Colonic mucosa (tissue), 4 donors: Measurements from ENCODE around the gene PEX3. TPM values are rescaled to one million over a fixed set of nuclear protein-coding genes. Genes with fewer than 3 reads are reported as not detected.

Experiments used
- DNase-seq: peaks from one replicate; pipeline ENCODE4 v3.0.0-alpha.2; 2020
- H3K27ac ChIP-seq: fragments of 200-600 bp; one replicate; pipeline ENCODE4 v1.8.0; 2021
- H3K27me3 ChIP-seq: fragments of 200-600 bp; one replicate; pipeline ENCODE4 v1.8.0; 2021
- H3K36me3 ChIP-seq: fragments of 200-600 bp; one replicate; pipeline ENCODE4 v1.8.0; 2021
- H3K4me1 ChIP-seq: fragments of 200-600 bp; one replicate; pipeline ENCODE4 v1.8.0; 2021; ENCODE audit warnings: mild to moderate bottlenecking
- H3K4me3 ChIP-seq: fragments of 200-600 bp; one replicate; pipeline ENCODE4 v1.8.0; 2021
- H3K9ac ChIP-seq, 2 donors: one replicate each; pipeline ENCODE4 v1.7.0; 2013; ENCODE audit warnings: control low read depth in 2 of 2, low read depth in 2 of 2, low read length in 2 of 2
- H3K9me3 ChIP-seq: fragments of 200-600 bp; one replicate; pipeline ENCODE4 v1.8.0; 2021
- CTCF ChIP-seq: fragments of 200-600 bp; IDR thresholded peaks from one replicate; pipeline ENCODE4 v1.8.0; 2022; ENCODE audit warnings: antibody characterized with exemption, mild to moderate bottlenecking
- intact Hi-C: fragments of 100-400 bp; cut with DNase I; formaldehyde crosslinking; loops from one replicate; pipeline ENCODE4 v1.14.1; 2022
- total RNA-seq, 2 donors: library from RNA; stranded (reverse); fragmentation: NEBNext Ultra II Directional in 1 of 2; extraction: Animal tissue kit (Norgen Biotek cat#: 25700) in 1 of 2; gene quantifications; one replicate each; pipeline ENCODE4 v1.2.1, GENCODE V29; 2021
- donor health status: healthy.
- donor health status: DM: no; HTN: no; CAD: no.
- donor health status: DM: no; HTN: no; CAD: no.

PEX3 gene
- total RNA-seq, 2 donors from 2014 or later = 9.1 to 11.1 TPM

DNA sequence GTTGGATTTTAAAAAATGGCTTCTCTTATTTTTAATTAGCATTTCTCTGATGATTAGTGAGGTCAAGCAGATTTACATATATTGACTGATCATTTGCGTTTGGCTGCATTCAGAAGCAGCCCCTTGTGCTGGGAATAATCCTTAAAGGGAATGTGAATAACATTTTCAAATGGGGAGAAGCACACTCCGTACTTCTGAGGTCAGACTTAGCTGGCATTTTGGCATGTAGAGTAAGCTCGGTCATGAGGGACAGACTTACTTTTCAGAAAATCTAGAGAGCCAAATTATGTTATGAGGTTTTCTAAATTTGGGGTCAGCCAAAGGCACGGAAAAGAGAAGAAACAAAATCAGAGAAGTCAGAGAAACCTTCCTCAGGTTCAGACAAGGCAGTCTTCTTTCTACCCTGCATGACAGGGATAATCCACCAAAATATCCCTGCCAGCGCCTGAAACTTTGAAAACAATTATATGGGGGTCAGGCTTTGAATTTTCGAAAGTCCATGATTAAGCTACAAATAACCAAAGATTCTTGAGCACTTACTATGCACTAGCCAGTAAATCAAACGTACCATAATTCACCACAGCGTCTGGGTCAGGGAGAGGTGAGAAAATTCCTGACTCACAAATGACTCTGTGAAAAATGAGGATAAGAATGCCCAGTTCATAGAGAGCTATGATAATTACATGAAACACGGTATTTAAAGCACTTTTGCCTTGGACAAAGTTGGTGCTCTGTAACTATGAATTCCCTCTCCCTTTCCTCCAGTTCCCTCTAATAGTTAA lies 45.0 kb upstream of the PEX3 start:
- Histone ChIP-seq H3K9ac (no peak overlapping the region), H3K9me3 (no peaks in the 10 kb centered on the region), H3K27ac (no peak overlapping the region), H3K4me1 (no peaks in the 10 kb centered on the region), H3K4me3 (no peak overlapping the region), H3K27me3 (no peaks in the 10 kb centered on the region), H3K36me3 (no peaks in the 10 kb centered on the region)
- no peak for DNase-seq
- TF ChIP-seq CTCF = no peak
- intact Hi-C loops = no loop called here

- H3K36me3 ChIP-seq = no peaks in the 10 kb centered on the region
- DNase-seq = no peak
- H3K27me3 ChIP-seq = no peaks in the 10 kb centered on the region
- intact Hi-C loops = no loop called here
- TF ChIP-seq CTCF = no peak
- no peak overlapping the region for H3K27ac ChIP-seq
- no peak overlapping the region for H3K4me3 ChIP-seq
- no peaks in the 10 kb centered on the region for H3K9me3 ChIP-seq
- H3K4me1 ChIP-seq = no peaks in the 10 kb centered on the region
- no peak overlapping the region for H3K9ac ChIP-seq
Measured at GRCh38 chr6:143406673-143407072, 43.9 kb upstream of the PEX3 start.

- intact Hi-C loops = no loop called here
- Histone ChIP-seq H3K4me3 (no peak overlapping the region), H3K27me3 (no peaks in the 10 kb centered on the region), H3K9ac (no peak overlapping the region), H3K9me3 (no peaks in the 10 kb centered on the region), H3K27ac (no peak overlapping the region), H3K4me1 (no peaks in the 10 kb centered on the region), H3K36me3 (no peaks in the 10 kb centered on the region)
- TF ChIP-seq CTCF = no peak
- no peak for DNase-seq
Measured at GRCh38 chr6:143408151-143408786, 42.3 kb upstream of the PEX3 start.

- intact Hi-C loops = no loop called here
- Histone ChIP-seq H3K36me3 (no peaks in the 10 kb centered on the region), H3K4me3 (no peak overlapping the region), H3K9ac (no peak overlapping the region), H3K27me3 (no peaks in the 10 kb centered on the region), H3K4me1 (no peaks in the 10 kb centered on the region), H3K9me3 (no peaks in the 10 kb centered on the region), H3K27ac (no peak overlapping the region)
- TF ChIP-seq CTCF = no peak
- DNase-seq = no peak
Measured at GRCh38 chr6:143408787-143409162, 41.8 kb upstream of the PEX3 start.

DNA sequence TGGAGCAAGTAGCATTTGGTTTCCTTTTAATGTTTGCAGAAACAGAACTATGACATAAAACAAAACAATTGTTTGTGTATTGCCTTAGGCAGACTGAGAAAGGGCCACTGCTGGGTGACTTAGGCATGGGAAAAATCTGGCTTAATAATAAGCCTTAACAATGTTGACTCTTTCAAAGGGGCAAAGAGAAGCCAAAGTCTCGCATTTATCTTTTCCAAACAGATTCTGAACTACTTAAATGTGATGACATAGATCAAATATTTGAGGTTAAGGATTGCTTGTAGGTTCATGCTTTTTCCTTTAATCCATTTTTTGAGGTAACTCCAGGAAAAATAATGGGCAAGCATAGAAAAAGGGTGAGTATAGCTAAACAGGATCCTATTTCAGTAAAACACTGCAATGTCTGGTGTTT lies 39.7 kb upstream of the PEX3 start:
- H3K4me1 ChIP-seq = no peaks in the 10 kb centered on the region
- no peaks in the 10 kb centered on the region for H3K27me3 ChIP-seq
- no peaks in the 10 kb centered on the region for H3K9me3 ChIP-seq
- no peak overlapping the region for H3K4me3 ChIP-seq
- intact Hi-C loops = no loop called here
- no peak overlapping the region for H3K27ac ChIP-seq
- no peak for TF ChIP-seq CTCF
- DNase-seq = no peak
- no peaks in the 10 kb centered on the region for H3K36me3 ChIP-seq
- no peak overlapping the region for H3K9ac ChIP-seq
